ENCODE data around the gene ZAR1L. TPM values are rescaled to one million over a fixed set of nuclear protein-coding genes. Genes with fewer than 3 reads are reported as not detected.

Gene ZAR1L
- total RNA-seq, 1 experiment from 2014 or later, result not detected

GRCh38 chr13:32272021-32272683 lies 43.0 kb downstream of the ZAR1L start:
- Histone ChIP-seq H3K36me3 (no peaks in the 10 kb centered on the region), H3K4me3 (no peak overlapping the region), H3K27me3 (no peaks in the 10 kb centered on the region), H3K9me3 (no peaks in the 10 kb centered on the region)
- no peak for DNase-seq

GRCh38 chr13:32267836-32268439 lies 47.2 kb downstream of the ZAR1L start:
- no peaks in the 10 kb centered on the region for H3K9me3 ChIP-seq
- no peaks in the 10 kb centered on the region for H3K36me3 ChIP-seq
- no peaks in the 10 kb centered on the region for H3K27me3 ChIP-seq
- DNase-seq, result no peak
- H3K4me3 ChIP-seq, result no peak overlapping the region

GRCh38 chr13:32266130-32266529 lies 49.0 kb downstream of the ZAR1L start:
- Histone ChIP-seq H3K4me3 (no peak overlapping the region), H3K9me3 (no peaks in the 10 kb centered on the region), H3K27me3 (no peaks in the 10 kb centered on the region), H3K36me3 (no peaks in the 10 kb centered on the region)
- DNase-seq, result no peak

- Histone ChIP-seq H3K9me3 (no peaks in the 10 kb centered on the region), H3K27me3 (no peaks in the 10 kb centered on the region), H3K4me3 (no peak overlapping the region), H3K36me3 (no peaks in the 10 kb centered on the region)
- DNase-seq, result no peak
These were observed 49.4 kb downstream of the ZAR1L start for GRCh38 chr13:32265726-32266125.

GRCh38 chr13:32264407-32264806 lies 50.8 kb downstream of the ZAR1L start:
- Histone ChIP-seq H3K4me3 (no peak overlapping the region), H3K9me3 (no peaks in the 10 kb centered on the region), H3K27me3 (no peaks in the 10 kb centered on the region), H3K36me3 (no peaks in the 10 kb centered on the region)
- DNase-seq, result peak; percentile 65

GRCh38 chr13:32262619-32263018 lies 52.5 kb downstream of the ZAR1L start:
- H3K36me3 ChIP-seq, result no peaks in the 10 kb centered on the region
- no peaks in the 10 kb centered on the region for H3K27me3 ChIP-seq
- no peak for DNase-seq
- no peak overlapping the region for H3K4me3 ChIP-seq
- H3K9me3 ChIP-seq, result no peaks in the 10 kb centered on the region

- H3K36me3 ChIP-seq, result no peaks in the 10 kb centered on the region
- no peak for DNase-seq
These were observed 53.0 kb downstream of the ZAR1L start for GRCh38 chr13:32262165-32262564.

GRCh38 chr13:32261567-32261966 lies 53.6 kb downstream of the ZAR1L start:
- peak; percentile 46 for DNase-seq
- Histone ChIP-seq H3K27me3 (no peaks in the 10 kb centered on the region), H3K4me3 (no peak overlapping the region), H3K9me3 (no peaks in the 10 kb centered on the region), H3K36me3 (no peaks in the 10 kb centered on the region)

More at GRCh38 chr13:32262165-32262564, 53.0 kb downstream of the ZAR1L start:
- H3K9me3 ChIP-seq, result no peaks in the 10 kb centered on the region
- H3K27me3 ChIP-seq, result no peaks in the 10 kb centered on the region
- no peak overlapping the region for H3K4me3 ChIP-seq

GRCh38 chr13:32259116-32259515 lies 56.0 kb downstream of the ZAR1L start:
- Histone ChIP-seq H3K27me3 (no peaks in the 10 kb centered on the region), H3K4me3 (no peak overlapping the region), H3K36me3 (no peaks in the 10 kb centered on the region), H3K9me3 (no peaks in the 10 kb centered on the region)
- no peak for DNase-seq

- no peak for DNase-seq
- H3K27me3 ChIP-seq, result no peaks in the 10 kb centered on the region
- H3K9me3 ChIP-seq, result no peaks in the 10 kb centered on the region
- no peak overlapping the region for H3K4me3 ChIP-seq
- no peaks in the 10 kb centered on the region for H3K36me3 ChIP-seq
These were observed 57.5 kb downstream of the ZAR1L start for GRCh38 chr13:32257649-32258048.

GRCh38 chr13:32256243-32256642 lies 58.9 kb downstream of the ZAR1L start:
- no peak overlapping the region for H3K4me3 ChIP-seq
- H3K9me3 ChIP-seq, result no peaks in the 10 kb centered on the region
- no peaks in the 10 kb centered on the region for H3K27me3 ChIP-seq
- DNase-seq, result no peak
- H3K36me3 ChIP-seq, result no peaks in the 10 kb centered on the region

GRCh38 chr13:32255724-32256109 lies 59.4 kb downstream of the ZAR1L start:
- Histone ChIP-seq H3K27me3 (no peaks in the 10 kb centered on the region), H3K9me3 (no peaks in the 10 kb centered on the region), H3K4me3 (no peak overlapping the region), H3K36me3 (no peaks in the 10 kb centered on the region)
- no peak for DNase-seq

GRCh38 chr13:32254916-32255723 lies 60.0 kb downstream of the ZAR1L start:
- no peaks in the 10 kb centered on the region for H3K36me3 ChIP-seq
- no peaks in the 10 kb centered on the region for H3K9me3 ChIP-seq
- no peaks in the 10 kb centered on the region for H3K27me3 ChIP-seq
- no peak overlapping the region for H3K4me3 ChIP-seq
- no peak for DNase-seq

GRCh38 chr13:32254416-32254815 lies 60.7 kb downstream of the ZAR1L start:
- Histone ChIP-seq H3K4me3 (no peak overlapping the region), H3K27me3 (no peaks in the 10 kb centered on the region), H3K36me3 (no peaks in the 10 kb centered on the region), H3K9me3 (no peaks in the 10 kb centered on the region)
- DNase-seq, result no peak

- no peaks in the 10 kb centered on the region for H3K27me3 ChIP-seq
- no peaks in the 10 kb centered on the region for H3K9me3 ChIP-seq
- H3K36me3 ChIP-seq, result no peaks in the 10 kb centered on the region
- no peak overlapping the region for H3K4me3 ChIP-seq
- no peak for DNase-seq
These were observed 61.2 kb downstream of the ZAR1L start for GRCh38 chr13:32253911-32254399.

All from MG63 (cell line).